ENCODE measurements around the gene RPS25. TPM values are rescaled to one million over a fixed set of nuclear protein-coding genes. Genes with fewer than 3 reads are reported as not detected.
A peak's percentile ranks its signal among the peaks of the same experiment; 100 is the strongest.

Gene RPS25
- total and polyA plus RNA-seq, 9 of the 15 experiments (the other 6 are each of a cell fraction or from before 2014, with no cell fraction given), result 1,553 to 5,486 (median 2,471) TPM

- TF ChIP-seq USF1 (CRISPR knock-in tag; IDR thresholded peaks at IDR 0.05), result no peak
- peak; percentile 15 for TF ChIP-seq MEIS2 (IDR thresholded peaks at IDR 0.05; ENCODE audit: partially characterized antibody)
- no peak for TF ChIP-seq RHOXF2B (CRISPR knock-in tag; conservative IDR thresholded peaks at IDR 0.05)
- no peak for TF ChIP-seq FOXM1 (IDR thresholded peaks at IDR 0.05; ENCODE audit: low read depth)
- peak; percentile 89 for TF ChIP-seq FOXM1 (CRISPR knock-in tag; IDR thresholded peaks at IDR 0.05; ENCODE audit: low read depth)
- TF ChIP-seq, protein P1, sequence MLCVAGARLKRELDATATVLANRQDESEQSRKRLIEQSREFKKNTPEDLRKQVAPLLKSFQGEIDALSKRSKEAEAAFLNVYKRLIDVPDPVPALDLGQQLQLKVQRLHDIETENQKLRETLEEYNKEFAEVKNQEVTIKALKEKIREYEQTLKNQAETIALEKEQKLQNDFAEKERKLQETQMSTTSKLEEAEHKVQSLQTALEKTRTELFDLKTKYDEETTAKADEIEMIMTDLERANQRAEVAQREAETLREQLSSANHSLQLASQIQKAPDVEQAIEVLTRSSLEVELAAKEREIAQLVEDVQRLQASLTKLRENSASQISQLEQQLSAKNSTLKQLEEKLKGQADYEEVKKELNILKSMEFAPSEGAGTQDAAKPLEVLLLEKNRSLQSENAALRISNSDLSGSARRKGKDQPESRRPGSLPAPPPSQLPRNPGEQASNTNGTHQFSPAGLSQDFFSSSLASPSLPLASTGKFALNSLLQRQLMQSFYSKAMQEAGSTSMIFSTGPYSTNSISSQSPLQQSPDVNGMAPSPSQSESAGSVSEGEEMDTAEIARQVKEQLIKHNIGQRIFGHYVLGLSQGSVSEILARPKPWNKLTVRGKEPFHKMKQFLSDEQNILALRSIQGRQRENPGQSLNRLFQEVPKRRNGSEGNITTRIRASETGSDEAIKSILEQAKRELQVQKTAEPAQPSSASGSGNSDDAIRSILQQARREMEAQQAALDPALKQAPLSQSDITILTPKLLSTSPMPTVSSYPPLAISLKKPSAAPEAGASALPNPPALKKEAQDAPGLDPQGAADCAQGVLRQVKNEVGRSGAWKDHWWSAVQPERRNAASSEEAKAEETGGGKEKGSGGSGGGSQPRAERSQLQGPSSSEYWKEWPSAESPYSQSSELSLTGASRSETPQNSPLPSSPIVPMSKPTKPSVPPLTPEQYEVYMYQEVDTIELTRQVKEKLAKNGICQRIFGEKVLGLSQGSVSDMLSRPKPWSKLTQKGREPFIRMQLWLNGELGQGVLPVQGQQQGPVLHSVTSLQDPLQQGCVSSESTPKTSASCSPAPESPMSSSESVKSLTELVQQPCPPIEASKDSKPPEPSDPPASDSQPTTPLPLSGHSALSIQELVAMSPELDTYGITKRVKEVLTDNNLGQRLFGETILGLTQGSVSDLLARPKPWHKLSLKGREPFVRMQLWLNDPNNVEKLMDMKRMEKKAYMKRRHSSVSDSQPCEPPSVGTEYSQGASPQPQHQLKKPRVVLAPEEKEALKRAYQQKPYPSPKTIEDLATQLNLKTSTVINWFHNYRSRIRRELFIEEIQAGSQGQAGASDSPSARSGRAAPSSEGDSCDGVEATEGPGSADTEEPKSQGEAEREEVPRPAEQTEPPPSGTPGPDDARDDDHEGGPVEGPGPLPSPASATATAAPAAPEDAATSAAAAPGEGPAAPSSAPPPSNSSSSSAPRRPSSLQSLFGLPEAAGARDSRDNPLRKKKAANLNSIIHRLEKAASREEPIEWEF (CRISPR knock-in tag; IDR thresholded peaks at IDR 0.05), result no peak
- TF ChIP-seq, protein P2, sequence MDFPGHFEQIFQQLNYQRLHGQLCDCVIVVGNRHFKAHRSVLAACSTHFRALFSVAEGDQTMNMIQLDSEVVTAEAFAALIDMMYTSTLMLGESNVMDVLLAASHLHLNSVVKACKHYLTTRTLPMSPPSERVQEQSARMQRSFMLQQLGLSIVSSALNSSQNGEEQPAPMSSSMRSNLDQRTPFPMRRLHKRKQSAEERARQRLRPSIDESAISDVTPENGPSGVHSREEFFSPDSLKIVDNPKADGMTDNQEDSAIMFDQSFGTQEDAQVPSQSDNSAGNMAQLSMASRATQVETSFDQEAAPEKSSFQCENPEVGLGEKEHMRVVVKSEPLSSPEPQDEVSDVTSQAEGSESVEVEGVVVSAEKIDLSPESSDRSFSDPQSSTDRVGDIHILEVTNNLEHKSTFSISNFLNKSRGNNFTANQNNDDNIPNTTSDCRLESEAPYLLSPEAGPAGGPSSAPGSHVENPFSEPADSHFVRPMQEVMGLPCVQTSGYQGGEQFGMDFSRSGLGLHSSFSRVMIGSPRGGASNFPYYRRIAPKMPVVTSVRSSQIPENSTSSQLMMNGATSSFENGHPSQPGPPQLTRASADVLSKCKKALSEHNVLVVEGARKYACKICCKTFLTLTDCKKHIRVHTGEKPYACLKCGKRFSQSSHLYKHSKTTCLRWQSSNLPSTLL (IDR thresholded peaks at IDR 0.05), result no peak
- no peak for TF ChIP-seq POLR3G (IDR thresholded peaks at IDR 0.05; ENCODE audit: extremely low read depth, insufficient read length, insufficient replicate concordance)
- peak; percentile 32 for TF ChIP-seq SMAD4 (CRISPR knock-in tag; conservative IDR thresholded peaks at IDR 0.05)
- no peak for TF ChIP-seq BRF1 (IDR thresholded peaks at IDR 0.05; ENCODE audit: borderline replicate concordance, extremely low read depth, insufficient read length)
- no peak for TF ChIP-seq ZNF23 (CRISPR knock-in tag; IDR thresholded peaks at IDR 0.05)
- TF ChIP-seq ZNF41 (CRISPR knock-in tag; conservative IDR thresholded peaks at IDR 0.05), result no peak
- TF ChIP-seq ARID2 (IDR thresholded peaks at IDR 0.05), result no peak
- TF ChIP-seq ZNF431 (CRISPR knock-in tag; IDR thresholded peaks at IDR 0.05), result peak; percentile 53; the same call in 1 of the 2 replicates
- no peak for TF ChIP-seq HDAC3 (IDR thresholded peaks at IDR 0.05; ENCODE audit: borderline replicate concordance, partially characterized antibody)
- TF ChIP-seq, protein P3, sequence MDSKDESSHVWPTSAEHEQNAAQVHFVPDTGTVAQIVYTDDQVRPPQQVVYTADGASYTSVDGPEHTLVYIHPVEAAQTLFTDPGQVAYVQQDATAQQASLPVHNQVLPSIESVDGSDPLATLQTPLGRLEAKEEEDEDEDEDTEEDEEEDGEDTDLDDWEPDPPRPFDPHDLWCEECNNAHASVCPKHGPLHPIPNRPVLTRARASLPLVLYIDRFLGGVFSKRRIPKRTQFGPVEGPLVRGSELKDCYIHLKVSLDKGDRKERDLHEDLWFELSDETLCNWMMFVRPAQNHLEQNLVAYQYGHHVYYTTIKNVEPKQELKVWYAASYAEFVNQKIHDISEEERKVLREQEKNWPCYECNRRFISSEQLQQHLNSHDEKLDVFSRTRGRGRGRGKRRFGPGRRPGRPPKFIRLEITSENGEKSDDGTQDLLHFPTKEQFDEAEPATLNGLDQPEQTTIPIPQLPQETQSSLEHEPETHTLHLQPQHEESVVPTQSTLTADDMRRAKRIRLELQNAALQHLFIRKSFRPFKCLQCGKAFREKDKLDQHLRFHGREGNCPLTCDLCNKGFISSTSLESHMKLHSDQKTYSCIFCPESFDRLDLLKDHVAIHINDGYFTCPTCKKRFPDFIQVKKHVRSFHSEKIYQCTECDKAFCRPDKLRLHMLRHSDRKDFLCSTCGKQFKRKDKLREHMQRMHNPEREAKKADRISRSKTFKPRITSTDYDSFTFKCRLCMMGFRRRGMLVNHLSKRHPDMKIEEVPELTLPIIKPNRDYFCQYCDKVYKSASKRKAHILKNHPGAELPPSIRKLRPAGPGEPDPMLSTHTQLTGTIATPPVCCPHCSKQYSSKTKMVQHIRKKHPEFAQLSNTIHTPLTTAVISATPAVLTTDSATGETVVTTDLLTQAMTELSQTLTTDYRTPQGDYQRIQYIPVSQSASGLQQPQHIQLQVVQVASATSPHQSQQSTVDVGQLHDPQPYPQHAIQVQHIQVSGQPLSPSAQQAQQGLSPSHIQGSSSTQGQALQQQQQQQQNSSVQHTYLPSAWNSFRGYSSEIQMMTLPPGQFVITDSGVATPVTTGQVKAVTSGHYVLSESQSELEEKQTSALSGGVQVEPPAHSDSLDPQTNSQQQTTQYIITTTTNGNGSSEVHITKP (IDR thresholded peaks at IDR 0.05; ENCODE audit: partially characterized antibody), result no peak
These were observed 20.3 kb downstream of the RPS25 start, which contains the start of gene CENATAC (continued) for GRCh38 chr11:118997627-118998387.

All from K562 (cell line).